Measurements from ENCODE around the gene PKDREJ.

DNA sequence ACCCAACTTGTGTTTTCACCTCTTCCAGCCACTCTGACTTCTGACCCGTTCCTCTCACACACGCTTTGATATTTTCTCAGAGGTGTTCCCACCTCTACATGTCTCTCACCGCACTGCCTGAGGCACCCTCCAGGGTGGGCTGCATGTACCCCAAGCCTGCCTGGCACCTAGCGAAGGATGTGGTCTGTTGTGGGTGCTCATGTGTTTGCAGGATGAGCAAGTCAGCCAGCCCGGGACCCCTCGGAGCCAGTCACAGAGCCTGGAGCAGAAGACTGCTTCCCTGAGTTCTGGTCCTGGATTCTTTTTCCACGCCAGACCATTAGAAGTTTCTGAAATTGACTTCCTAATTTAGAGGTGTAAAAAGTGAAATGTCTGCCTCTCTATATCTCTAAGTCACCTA lies 37.3 kb upstream of the PKDREJ start:
- no peak for TF ChIP-seq POLR2AphosphoS5 (IDR thresholded peaks at IDR 0.05)
- no peak for TF ChIP-seq EP300 (IDR thresholded peaks at IDR 0.05)
- TF ChIP-seq, protein P1, sequence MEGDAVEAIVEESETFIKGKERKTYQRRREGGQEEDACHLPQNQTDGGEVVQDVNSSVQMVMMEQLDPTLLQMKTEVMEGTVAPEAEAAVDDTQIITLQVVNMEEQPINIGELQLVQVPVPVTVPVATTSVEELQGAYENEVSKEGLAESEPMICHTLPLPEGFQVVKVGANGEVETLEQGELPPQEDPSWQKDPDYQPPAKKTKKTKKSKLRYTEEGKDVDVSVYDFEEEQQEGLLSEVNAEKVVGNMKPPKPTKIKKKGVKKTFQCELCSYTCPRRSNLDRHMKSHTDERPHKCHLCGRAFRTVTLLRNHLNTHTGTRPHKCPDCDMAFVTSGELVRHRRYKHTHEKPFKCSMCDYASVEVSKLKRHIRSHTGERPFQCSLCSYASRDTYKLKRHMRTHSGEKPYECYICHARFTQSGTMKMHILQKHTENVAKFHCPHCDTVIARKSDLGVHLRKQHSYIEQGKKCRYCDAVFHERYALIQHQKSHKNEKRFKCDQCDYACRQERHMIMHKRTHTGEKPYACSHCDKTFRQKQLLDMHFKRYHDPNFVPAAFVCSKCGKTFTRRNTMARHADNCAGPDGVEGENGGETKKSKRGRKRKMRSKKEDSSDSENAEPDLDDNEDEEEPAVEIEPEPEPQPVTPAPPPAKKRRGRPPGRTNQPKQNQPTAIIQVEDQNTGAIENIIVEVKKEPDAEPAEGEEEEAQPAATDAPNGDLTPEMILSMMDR (IDR thresholded peaks at IDR 0.05) = no peak
- no peak for TF ChIP-seq POLR2A (IDR thresholded peaks at IDR 0.05)

All from stomach (tissue), 4 donors.